Measurements from ENCODE around the gene HEPHL1.

DNA sequence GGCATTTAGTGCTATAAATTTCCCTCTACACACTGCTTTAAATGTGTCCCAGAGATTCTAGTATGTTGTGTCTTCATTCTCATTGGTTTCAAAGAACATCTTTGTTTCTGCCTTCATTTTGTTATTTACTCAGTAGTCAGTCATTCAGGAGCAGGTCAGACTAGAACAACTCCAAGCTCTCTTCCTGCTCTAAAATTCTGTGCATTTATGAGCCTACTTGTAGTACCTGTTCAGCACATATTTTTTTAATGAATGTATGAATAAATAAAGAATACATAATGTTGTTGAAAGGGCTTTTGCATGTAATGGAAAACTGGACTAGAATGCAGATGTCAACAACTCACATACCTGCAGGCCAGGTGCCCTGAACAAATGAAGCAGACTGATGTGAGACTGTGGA, 13.7 kb upstream of the HEPHL1 start:
- TF ChIP-seq POLR2A (IDR thresholded peaks at IDR 0.05; ENCODE audit: low read length) (no peak), GATA1 (IDR thresholded peaks at IDR 0.05; ENCODE audit: low read depth, low read length) (no peak)

Data from erythroblast (primary cell).